B cell (primary cell): Measurements from ENCODE around the gene USB1. TPM values are rescaled to one million over a fixed set of nuclear protein-coding genes. Genes with fewer than 3 reads are reported as not detected.

ENCODE experiments used
- ATAC-seq: fragments of 200-7000 bp; cut with Tn5 transposase; one replicate; pipeline ENCODE4 v1.10.0; 2021; ENCODE audit warnings: low read depth, mild to moderate bottlenecking, moderate number of reproducible peaks, moderate library complexity
- CTCF ChIA-PET: fragments of 350-600 bp; sonication (Branson Sonifier 250); formaldehyde crosslinking; loops from one replicate; lab custom pipeline; 2021; ENCODE audit warnings: antibody characterized with exemption, inconsistent platforms; lab: Charles Lee
- POLR2A ChIA-PET: fragments of 350-600 bp; sonication (Branson Sonifier 250); formaldehyde crosslinking; loops from one replicate; lab custom pipeline; 2021; ENCODE audit warnings: antibody characterized with exemption; lab: Charles Lee
- DNase-seq: peaks from one replicate; pipeline ENCODE4 v3.0.0; 2013
- H2AFZ ChIP-seq: 2 replicates; pipeline ENCODE4 v1.6.1; 2012; ENCODE audit warnings: mild to moderate bottlenecking, low read depth, low read length; ENCODE audit not compliant: insufficient read depth, poor library complexity, severe bottlenecking
- H3K27ac ChIP-seq, 2 donors: 1 replicate in 1 of 2; 2 replicates in 1 of 2; pipeline ENCODE4 v1.5.1; 2012 to 2013; ENCODE audit warnings: low read length in 2 of 2, mild to moderate bottlenecking in 2 of 2, moderate library complexity in 1 of 2
- H3K27me3 ChIP-seq, 4 experiments: fragments of 200-600 bp in 1 of 4; sonication (generic) in 1 of 4; replicated peaks in 1 of 4; 1 replicate in 2 of 4; 2 replicates in 2 of 4; pipeline versions ENCODE4 v1.6.1 to v1.7.0; 2013 to 2016; ENCODE audit warnings: low read length in 3 of 4, mild to moderate bottlenecking in 2 of 4, mixed read lengths in 1 of 4, moderate library complexity in 1 of 4; ENCODE audit not compliant: insufficient read depth in 4 of 4, control insufficient read depth in 3 of 4; ENCODE audit errors: control extremely low read depth in 1 of 4
- H3K36me3 ChIP-seq, 2 experiments: replicated peaks in 1 of 2; 1 replicate in 1 of 2; 2 replicates in 1 of 2; pipeline versions ENCODE4 v1.6.1 to v1.7.1; 2013; ENCODE audit warnings: low read length in 1 of 2; ENCODE audit not compliant: insufficient read depth in 2 of 2, control insufficient read depth in 1 of 2; ENCODE audit errors: control extremely low read depth in 1 of 2, extremely low read depth in 1 of 2
- H3K4me1 ChIP-seq, 2 donors: fragments of 200-600 bp in 1 of 2; sonication (generic) in 1 of 2; 1 replicate in 1 of 2; 2 replicates in 1 of 2; pipeline versions ENCODE4 v1.5.1 to v1.6.1; 2013 to 2017; ENCODE audit warnings: low read length in 2 of 2; ENCODE audit not compliant: control insufficient read depth in 2 of 2, insufficient read depth in 2 of 2
- H3K4me2 ChIP-seq: replicated peaks from 2 replicates; pipeline ENCODE3; 2012; ENCODE audit warnings: mild to moderate bottlenecking, low read depth, low read length; ENCODE audit not compliant: poor library complexity, severe bottlenecking
- H3K4me3 ChIP-seq, 5 experiments: fragments of 200-600 bp in 1 of 5; sonication (generic) in 1 of 5; 1 replicate in 3 of 5; 2 replicates in 2 of 5; pipeline versions ENCODE4 v1.5.1 to v1.7.0; 2011 to 2016; ENCODE audit warnings: low read length in 4 of 5, mild to moderate bottlenecking in 4 of 5, low read depth in 2 of 5, control low read depth in 1 of 5, moderate library complexity in 1 of 5; ENCODE audit not compliant: insufficient read depth in 1 of 5; ENCODE audit errors: control extremely low read depth in 1 of 5, extremely low read depth in 1 of 5
- H3K79me2 ChIP-seq: fragments of 200-600 bp; sonication (generic); one replicate; pipeline ENCODE4 v1.6.0; 2016; ENCODE audit warnings: low read length; ENCODE audit not compliant: control insufficient read depth, insufficient read depth
- H3K9ac ChIP-seq: fragments of 200-600 bp; sonication (generic); 2 replicates; pipeline ENCODE4 v1.6.1; 2017; ENCODE audit warnings: mild to moderate bottlenecking, low read length, moderate library complexity
- H3K9me3 ChIP-seq, 3 donors: one replicate each; pipeline versions ENCODE4 v1.6.1 to v1.7.1; 2013; ENCODE audit warnings: low read length in 2 of 3; ENCODE audit not compliant: control insufficient read depth in 2 of 3, insufficient read depth in 1 of 3; ENCODE audit errors: control extremely low read depth in 1 of 3
- H4K20me1 ChIP-seq: 2 replicates; pipeline ENCODE4 v1.6.0; 2012; ENCODE audit warnings: mild to moderate bottlenecking, low read length; ENCODE audit not compliant: insufficient read depth, control insufficient read depth, poor library complexity, severe bottlenecking
- H3K27ac Mint-ChIP-seq: one replicate; pipeline ENCODE4 v1.8.0; 2021; ENCODE audit warnings: mixed read lengths
- H3K27me3 Mint-ChIP-seq: one replicate; pipeline ENCODE4 v1.8.0; 2021; ENCODE audit warnings: mixed read lengths
- H3K4me1 Mint-ChIP-seq: one replicate; pipeline ENCODE4 v1.8.0; 2021; ENCODE audit warnings: mixed read lengths
- H3K4me3 Mint-ChIP-seq: one replicate; pipeline ENCODE4 v1.8.0; 2021; ENCODE audit warnings: mixed read lengths
- H3K9me3 Mint-ChIP-seq: one replicate; pipeline ENCODE4 v1.8.0; 2022; ENCODE audit warnings: mixed read lengths; ENCODE audit not compliant: insufficient read depth
- EZH2 ChIP-seq: IDR thresholded peaks from 2 replicates; pipeline ENCODE4 v1.6.1; 2012; ENCODE audit warnings: borderline replicate concordance, low read depth, mild to moderate bottlenecking, moderate library complexity, low read length; ENCODE audit not compliant: insufficient read depth, poor library complexity, severe bottlenecking
- WGBS: methylation state at CpG from one replicate; pipeline ENCODE4 v1.1.5; 2013; ENCODE audit warnings: missing lambda C conversion rate; ENCODE audit not compliant: insufficient coverage; 5-methylcytosine and 5-hydroxymethylcytosine counted together
- intact Hi-C: fragments of 100-400 bp; cut with micrococcal nuclease; formaldehyde crosslinking; loops from one replicate; pipeline ENCODE4 v1.10.0; 2022
- polyA plus RNA-seq: library from polyadenylated mRNA; depleted of rRNA; stranded (reverse); fragments of >200 nt; gene quantifications from 2 replicates; pipeline ENCODE4 v1.2.3, GENCODE V29; 2012
- total RNA-seq, 2 donors: library from RNA; stranded (reverse); fragments of 120-200 nt in 1 of 2; gene quantifications; 1 replicate in 1 of 2; 2 replicates in 1 of 2; pipeline versions ENCODE4 v1.2.3 to v1.2.4, GENCODE V29; 2013 to 2022
- TF ChIP-seq, protein P1 (sequence below): fragments of 200-600 bp; IDR thresholded peaks from one replicate; pipeline ENCODE4 v1.8.0; 2022; ENCODE audit warnings: antibody characterized with exemption, mild to moderate bottlenecking

Gene USB1
- total and polyA plus RNA-seq, 2 donors (not counting 1 experiment from before 2014, with no cell fraction given) = 32.8 to 37.0 TPM

DNA sequence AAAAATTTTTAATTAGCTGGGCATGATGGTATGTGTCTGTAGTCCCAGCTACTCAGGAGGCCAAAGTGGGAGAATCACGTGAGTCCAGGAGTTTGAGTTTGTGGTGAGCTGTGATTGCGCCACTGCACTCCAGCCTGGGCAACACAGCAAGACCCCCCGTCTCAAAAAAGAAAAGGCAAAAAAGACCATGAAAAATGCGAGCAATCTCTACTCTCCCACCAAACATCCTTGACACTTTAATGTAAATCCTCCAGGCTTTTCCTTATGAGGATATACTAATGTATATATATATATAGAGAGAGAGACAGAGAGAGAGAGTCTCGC is 52.4 kb downstream of the USB1 start:
- intact Hi-C loops = no loop called here
- TF ChIP-seq EZH2 = no peak
- TF ChIP-seq, protein P1, sequence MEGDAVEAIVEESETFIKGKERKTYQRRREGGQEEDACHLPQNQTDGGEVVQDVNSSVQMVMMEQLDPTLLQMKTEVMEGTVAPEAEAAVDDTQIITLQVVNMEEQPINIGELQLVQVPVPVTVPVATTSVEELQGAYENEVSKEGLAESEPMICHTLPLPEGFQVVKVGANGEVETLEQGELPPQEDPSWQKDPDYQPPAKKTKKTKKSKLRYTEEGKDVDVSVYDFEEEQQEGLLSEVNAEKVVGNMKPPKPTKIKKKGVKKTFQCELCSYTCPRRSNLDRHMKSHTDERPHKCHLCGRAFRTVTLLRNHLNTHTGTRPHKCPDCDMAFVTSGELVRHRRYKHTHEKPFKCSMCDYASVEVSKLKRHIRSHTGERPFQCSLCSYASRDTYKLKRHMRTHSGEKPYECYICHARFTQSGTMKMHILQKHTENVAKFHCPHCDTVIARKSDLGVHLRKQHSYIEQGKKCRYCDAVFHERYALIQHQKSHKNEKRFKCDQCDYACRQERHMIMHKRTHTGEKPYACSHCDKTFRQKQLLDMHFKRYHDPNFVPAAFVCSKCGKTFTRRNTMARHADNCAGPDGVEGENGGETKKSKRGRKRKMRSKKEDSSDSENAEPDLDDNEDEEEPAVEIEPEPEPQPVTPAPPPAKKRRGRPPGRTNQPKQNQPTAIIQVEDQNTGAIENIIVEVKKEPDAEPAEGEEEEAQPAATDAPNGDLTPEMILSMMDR = no peak
- H3K4me1 ChIP-seq = no peaks in the 10 kb centered on the region
- no peaks in the 10 kb centered on the region for H3K9me3 Mint-ChIP-seq
- no peaks in the 10 kb centered on the region for H3K79me2 ChIP-seq
- H3K4me3 ChIP-seq = no peak overlapping the region
- no peak overlapping the region for H2AFZ ChIP-seq
- no peak overlapping the region for H3K27ac ChIP-seq
- ChIA-PET POLR2A (no interaction called here), CTCF (interaction anchor here (0.9 kb wide), 1 partner anchor 9 kb away, joined by 3 read pairs; no protein-coding TSS in a partner anchor)
- H4K20me1 ChIP-seq = no peaks in the 10 kb centered on the region
- 100% methylated on average over 1 of the region's 5 CpGs for WGBS
- no peak overlapping the region for H3K9ac ChIP-seq
- no peaks in the 10 kb centered on the region for H3K36me3 ChIP-seq
- no peaks in the 10 kb centered on the region for H3K4me1 Mint-ChIP-seq
- no peak overlapping the region for H3K4me3 Mint-ChIP-seq
- no peak overlapping the region for H3K4me2 ChIP-seq
- H3K27ac Mint-ChIP-seq = no peak overlapping the region
- no peak for DNase-seq
- no peaks in the 10 kb centered on the region for H3K27me3 ChIP-seq
- peaks cover 0 to 3% (median 0%) of the 10 kb centered on the region in 3 donors for H3K9me3 ChIP-seq
- peaks cover 5% of the 10 kb centered on the region for H3K27me3 Mint-ChIP-seq
- ATAC-seq = no peak

DNA sequence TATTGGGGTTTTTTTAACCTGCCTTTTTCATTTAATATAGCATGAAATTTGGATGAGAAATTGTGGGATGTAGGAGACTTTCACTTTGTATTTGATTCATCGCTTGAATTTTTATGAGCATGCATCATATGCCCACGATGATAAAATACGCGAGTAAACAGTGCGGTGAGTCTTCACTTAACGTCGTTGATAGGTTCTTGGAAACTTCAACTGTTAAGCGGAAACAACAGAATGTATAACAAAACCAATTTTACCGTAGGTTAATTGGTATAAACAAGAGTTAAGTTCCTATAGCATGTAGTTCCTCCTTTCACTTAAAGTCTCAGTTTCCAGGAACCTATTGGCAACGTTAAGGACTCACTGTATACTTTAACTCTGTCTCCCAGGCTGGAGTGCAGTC is 53.1 kb downstream of the USB1 start:
- H3K4me3 ChIP-seq = no peak overlapping the region
- DNase-seq (no peak), ATAC-seq (no peak)
- peaks cover 0 to 3% (median 0%) of the 10 kb centered on the region in 3 donors for H3K9me3 ChIP-seq
- Mint-ChIP-seq H3K9me3 (no peaks in the 10 kb centered on the region), H3K27me3 (peaks cover 5% of the 10 kb centered on the region), H3K27ac (no peak overlapping the region), H3K4me3 (no peak overlapping the region), H3K4me1 (no peaks in the 10 kb centered on the region)
- H3K79me2 ChIP-seq = no peaks in the 10 kb centered on the region
- H3K27ac ChIP-seq = no peak overlapping the region
- no peak overlapping the region for H2AFZ ChIP-seq
- H4K20me1 ChIP-seq = no peaks in the 10 kb centered on the region
- intact Hi-C loops = no loop called here
- WGBS = 39% methylated on average over 3 of the region's 10 CpGs
- no peaks in the 10 kb centered on the region for H3K36me3 ChIP-seq
- CTCF ChIA-PET = no interaction called here
- H3K4me2 ChIP-seq = no peak overlapping the region
- POLR2A ChIA-PET = no interaction called here
- no peak overlapping the region for H3K9ac ChIP-seq
- H3K27me3 ChIP-seq = no peaks in the 10 kb centered on the region
- no peak for TF ChIP-seq EZH2
- TF ChIP-seq, protein P1 = no peak
- H3K4me1 ChIP-seq = no peaks in the 10 kb centered on the region
